ENCODE measurements around the gene SNTB2.
"Not testable (repeated sequence)": the region's sequence is repeated elsewhere in the genome, so short reads cannot be mapped to it uniquely, and the experiment has no call there.

The SNTB2 gene

DNA sequence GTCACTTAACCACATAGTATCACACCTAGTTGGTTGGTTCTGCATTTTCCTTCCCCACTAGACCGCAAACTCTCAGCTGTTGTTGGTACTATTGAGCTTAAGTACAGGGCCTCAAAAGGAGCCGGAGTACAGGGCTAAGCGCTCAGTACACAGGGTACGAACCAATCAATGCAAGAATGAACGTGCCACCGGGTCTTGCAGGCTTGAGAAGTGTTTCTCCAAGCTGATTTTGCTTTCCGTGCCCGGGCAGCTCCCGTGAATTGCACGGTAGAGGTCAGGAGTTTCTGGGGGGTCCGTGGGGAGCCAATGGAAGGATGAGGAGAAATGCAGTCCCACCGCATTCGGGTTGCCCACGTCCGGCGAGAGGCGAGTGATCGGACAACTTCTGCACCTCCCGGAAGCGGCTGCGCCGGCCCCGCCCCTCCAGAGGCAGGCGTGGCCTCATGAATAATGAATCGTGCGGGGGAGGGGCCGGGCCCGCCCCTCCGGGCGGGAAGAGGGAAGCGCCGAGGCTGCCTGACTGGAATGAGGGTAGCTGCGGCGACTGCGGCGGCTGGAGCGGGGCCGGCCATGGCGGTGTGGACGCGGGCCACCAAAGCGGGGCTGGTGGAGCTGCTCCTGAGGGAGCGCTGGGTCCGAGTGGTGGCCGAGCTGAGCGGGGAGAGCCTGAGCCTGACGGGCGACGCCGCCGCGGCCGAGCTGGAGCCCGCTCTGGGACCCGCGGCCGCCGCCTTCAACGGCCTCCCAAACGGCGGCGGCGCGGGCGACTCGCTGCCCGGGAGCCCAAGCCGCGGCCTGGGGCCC is at the start of gene SNTB2:
SNTB2 (plus strand) TSS at position 523 of the 804 bp plus-strand sequence; CDS start at position 526, 3 bp downstream.
- TF ChIP-seq, protein P1, sequence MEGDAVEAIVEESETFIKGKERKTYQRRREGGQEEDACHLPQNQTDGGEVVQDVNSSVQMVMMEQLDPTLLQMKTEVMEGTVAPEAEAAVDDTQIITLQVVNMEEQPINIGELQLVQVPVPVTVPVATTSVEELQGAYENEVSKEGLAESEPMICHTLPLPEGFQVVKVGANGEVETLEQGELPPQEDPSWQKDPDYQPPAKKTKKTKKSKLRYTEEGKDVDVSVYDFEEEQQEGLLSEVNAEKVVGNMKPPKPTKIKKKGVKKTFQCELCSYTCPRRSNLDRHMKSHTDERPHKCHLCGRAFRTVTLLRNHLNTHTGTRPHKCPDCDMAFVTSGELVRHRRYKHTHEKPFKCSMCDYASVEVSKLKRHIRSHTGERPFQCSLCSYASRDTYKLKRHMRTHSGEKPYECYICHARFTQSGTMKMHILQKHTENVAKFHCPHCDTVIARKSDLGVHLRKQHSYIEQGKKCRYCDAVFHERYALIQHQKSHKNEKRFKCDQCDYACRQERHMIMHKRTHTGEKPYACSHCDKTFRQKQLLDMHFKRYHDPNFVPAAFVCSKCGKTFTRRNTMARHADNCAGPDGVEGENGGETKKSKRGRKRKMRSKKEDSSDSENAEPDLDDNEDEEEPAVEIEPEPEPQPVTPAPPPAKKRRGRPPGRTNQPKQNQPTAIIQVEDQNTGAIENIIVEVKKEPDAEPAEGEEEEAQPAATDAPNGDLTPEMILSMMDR (conservative IDR thresholded peaks at IDR 0.05; ENCODE audit: low read length), result no peak
- peak within 1 kb of the TSS; percentile 87 for H3K4me3 ChIP-seq (ENCODE audit: low read length)
- peak; percentile 82 for DNase-seq (ENCODE audit: low read depth)

DNA sequence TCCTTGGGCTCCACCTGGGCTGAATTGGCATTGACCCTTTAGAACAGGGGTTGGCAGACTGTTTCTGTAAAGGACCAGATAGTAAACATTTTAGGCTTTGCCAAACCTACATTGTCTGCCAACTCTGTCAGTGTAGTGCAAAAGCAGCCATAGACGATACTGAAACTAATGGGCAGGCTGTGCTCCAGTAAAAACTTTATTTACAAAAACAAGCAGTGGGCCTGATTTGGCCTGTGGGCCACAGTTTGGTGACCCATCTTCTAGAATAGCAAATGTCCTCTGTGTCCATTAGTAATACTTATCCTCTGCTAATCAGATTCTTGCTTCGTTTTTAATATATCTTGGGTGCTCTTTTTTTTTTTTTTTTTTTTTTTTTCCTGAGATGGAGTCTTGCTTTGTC is 48.4 kb upstream of the SNTB2 start:
- TF ChIP-seq, protein P1 (conservative IDR thresholded peaks at IDR 0.05; ENCODE audit: low read length), result no peak
- no peak for DNase-seq (ENCODE audit: low read depth)
- H3K4me3 ChIP-seq (ENCODE audit: low read length), result no peak overlapping the region

DNA sequence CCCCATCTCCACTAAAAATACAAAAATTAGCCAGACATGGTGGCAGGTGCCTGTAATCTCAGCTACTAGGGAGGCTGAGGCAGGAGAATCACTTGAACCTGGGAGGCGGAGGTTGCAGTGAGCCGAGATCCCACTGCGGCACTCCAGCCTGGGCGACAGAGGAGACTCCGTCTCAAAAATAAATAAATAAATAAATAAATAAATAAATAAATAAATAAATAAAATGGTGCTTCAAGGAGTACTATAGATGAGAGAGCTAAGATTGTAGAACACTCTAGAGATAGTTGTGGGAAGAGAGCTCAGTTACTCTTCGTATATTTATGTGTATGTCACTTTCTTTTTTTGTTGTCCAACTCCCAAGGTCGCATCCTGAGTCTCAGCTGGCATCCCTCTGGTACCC is 47.5 kb upstream of the SNTB2 start:
- DNase-seq (ENCODE audit: low read depth); H3K4me3 ChIP-seq (ENCODE audit: low read length): not testable (repeated sequence)

DNA sequence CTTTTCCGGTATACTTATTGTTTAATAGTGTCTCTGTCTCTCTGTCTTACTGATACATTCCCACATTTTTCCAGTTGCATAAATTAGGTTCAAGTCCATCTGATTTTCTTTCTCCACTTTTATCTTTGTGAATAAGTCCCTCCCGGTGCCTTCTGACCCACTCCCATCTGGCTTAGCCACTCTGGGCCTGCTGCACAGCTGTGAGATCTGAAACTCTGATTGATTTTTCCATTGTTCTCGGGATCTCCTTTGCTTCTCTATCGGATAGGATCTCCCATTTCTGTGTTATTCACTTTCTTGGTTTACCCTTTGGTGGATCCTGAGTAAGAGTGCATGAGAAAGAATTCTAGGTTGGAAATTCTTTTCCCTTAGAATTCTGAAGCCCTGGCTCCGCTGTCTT is 46.0 kb upstream of the SNTB2 start:
- TF ChIP-seq, protein P1 (conservative IDR thresholded peaks at IDR 0.05; ENCODE audit: low read length), result no peak
- no peak overlapping the region for H3K4me3 ChIP-seq (ENCODE audit: low read length)
- no peak for DNase-seq (ENCODE audit: low read depth)

DNA sequence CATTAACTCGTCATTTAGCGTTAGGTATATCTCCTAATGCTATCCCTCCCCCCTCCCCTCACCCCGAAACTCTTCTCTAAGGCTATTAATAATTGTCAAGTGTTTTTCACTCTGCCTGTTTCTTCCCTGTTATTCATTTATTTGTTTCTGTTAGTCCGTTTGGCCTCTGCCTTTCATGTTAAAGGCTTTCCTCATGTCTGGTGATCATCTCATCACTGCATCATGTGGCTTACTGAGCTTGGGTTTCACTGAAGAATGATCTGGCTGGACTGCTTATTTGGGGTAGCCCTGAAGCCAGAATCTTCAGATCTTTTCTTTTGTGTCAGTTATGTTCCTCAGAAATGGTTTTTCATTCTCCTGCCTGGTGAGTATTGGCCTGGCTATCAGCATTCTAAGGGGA is 45.0 kb upstream of the SNTB2 start:
- DNase-seq (ENCODE audit: low read depth), result no peak
- TF ChIP-seq, protein P1 (conservative IDR thresholded peaks at IDR 0.05; ENCODE audit: low read length), result no peak
- no peak overlapping the region for H3K4me3 ChIP-seq (ENCODE audit: low read length)

DNA sequence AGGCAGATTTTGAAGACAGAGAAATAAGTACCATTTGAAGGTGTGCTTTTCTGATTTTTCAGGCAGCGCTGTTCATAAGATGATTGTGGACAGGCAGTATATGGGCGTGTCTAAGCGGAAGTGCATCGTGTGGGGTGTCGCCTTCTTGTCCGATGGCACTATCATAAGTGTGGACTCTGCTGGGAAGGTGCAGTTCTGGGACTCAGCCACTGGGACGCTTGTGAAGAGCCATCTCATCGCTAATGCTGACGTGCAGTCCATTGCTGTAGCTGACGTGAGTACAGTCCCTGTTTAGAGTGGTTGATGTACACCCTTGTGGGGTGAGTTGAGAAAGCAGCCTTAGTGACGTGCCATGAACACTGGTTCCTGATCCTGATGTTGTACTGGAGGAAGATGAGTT is 43.8 kb upstream of the SNTB2 start:
- no peak for DNase-seq (ENCODE audit: low read depth)
- no peak overlapping the region for H3K4me3 ChIP-seq (ENCODE audit: low read length)
- TF ChIP-seq, protein P1 (conservative IDR thresholded peaks at IDR 0.05; ENCODE audit: low read length), result no peak

DNA sequence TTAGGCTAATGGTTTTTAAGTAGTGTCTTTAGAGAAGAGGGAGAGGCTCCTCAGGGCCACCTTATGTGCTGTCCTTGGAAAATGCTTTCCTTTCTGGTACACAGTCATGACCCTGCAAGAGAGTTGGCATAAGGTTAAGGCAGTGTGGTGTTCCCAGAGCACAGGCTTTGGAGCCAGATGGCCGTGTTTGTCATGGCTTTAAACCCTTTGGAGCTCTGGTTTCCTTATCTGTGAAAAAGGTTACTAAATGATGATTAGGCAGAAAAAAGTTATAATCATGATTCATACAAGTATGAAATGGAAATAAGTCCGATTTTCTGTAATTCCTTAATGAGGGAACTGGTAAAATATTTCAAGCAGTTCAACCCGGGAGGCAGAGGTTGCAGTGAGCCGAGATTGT is 41.3 kb upstream of the SNTB2 start:
- no peak overlapping the region for H3K4me3 ChIP-seq (ENCODE audit: low read length)
- TF ChIP-seq, protein P1 (conservative IDR thresholded peaks at IDR 0.05; ENCODE audit: low read length), result no peak
- DNase-seq (ENCODE audit: low read depth), result no peak

DNA sequence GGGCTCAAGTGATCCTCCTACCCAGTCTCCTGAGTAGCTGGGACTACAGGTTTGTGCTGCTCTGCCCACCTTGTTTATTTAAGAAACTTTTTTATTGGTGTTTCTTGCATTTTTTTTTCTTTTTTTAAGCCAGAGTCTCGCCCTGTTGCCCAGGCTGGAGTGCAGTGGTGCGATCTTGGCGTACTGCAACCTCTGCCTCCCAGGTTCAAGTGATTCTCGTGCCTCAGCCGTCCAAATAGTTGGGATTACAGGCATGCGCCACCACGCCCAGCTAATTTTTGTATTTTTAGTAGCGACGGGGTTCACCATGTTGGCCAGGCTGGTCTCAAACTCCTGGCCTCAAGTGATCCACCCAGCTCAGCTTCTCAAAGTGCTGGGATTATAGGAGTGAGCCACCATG is 37.3 kb upstream of the SNTB2 start:
- not testable (repeated sequence) for H3K4me3 ChIP-seq (ENCODE audit: low read length); DNase-seq (ENCODE audit: low read depth)

Data from AG10803 (cell line).